HG02943 (cell line): ENCODE results near the gene NAB2.
"Not testable (repeated sequence)": the region's sequence is repeated elsewhere in the genome, so short reads cannot be mapped to it uniquely, and the experiment has no call there.

Experiments
- ATAC-seq: cut with Tn5 transposase; IDR thresholded peaks from one replicate; pipeline ENCODE4 v1.9.1; 2021; ENCODE audit warnings: mild to moderate bottlenecking, low read depth, moderate library complexity; ENCODE audit not compliant: unreplicated experiment

NAB2 gene

GRCh38 chr12:57110104-57111030 lies 21.5 kb downstream of the NAB2 start:
- ATAC-seq, result no peak

DNA sequence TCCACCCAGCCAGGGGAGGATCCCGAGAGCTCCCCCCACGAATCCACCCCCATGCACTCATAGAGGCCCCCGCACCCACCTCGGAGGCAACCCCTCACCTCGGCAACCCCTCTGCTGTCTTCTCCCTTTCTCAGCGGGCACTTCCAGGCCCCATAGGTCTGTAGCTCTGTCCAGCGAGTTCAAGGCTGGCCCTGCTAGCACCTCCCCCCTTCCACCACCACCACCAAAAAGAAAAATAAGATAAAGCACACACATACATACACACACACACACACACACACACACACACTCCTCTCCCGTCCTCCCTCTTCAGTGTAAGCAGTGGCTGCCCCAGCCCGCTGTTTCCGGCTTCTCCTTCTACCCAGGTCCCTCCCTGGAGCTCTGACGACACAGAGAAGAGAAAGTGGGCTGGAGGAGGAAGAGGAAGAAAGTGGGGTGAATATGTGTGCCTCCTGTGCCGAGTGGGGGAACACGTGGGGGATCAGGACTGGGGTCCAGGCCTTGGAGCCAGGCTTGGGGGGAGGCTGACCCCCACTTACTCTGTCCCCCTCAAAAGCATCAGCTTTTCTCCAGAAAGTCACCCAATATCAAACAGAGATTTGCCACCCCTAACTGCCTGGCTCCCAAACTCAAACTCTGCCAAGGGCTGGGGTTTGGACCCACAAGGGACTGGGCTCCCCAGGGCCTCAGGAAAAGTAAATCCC lies 22.3 kb downstream of the NAB2 start, which contains the start of gene STAT6:
TSS of gene STAT6 (minus strand) at position 332 of the 704 bp plus-strand sequence. CDS start 3,084 bp downstream, outside the sequence.
- ATAC-seq, result peak; percentile 64

DNA sequence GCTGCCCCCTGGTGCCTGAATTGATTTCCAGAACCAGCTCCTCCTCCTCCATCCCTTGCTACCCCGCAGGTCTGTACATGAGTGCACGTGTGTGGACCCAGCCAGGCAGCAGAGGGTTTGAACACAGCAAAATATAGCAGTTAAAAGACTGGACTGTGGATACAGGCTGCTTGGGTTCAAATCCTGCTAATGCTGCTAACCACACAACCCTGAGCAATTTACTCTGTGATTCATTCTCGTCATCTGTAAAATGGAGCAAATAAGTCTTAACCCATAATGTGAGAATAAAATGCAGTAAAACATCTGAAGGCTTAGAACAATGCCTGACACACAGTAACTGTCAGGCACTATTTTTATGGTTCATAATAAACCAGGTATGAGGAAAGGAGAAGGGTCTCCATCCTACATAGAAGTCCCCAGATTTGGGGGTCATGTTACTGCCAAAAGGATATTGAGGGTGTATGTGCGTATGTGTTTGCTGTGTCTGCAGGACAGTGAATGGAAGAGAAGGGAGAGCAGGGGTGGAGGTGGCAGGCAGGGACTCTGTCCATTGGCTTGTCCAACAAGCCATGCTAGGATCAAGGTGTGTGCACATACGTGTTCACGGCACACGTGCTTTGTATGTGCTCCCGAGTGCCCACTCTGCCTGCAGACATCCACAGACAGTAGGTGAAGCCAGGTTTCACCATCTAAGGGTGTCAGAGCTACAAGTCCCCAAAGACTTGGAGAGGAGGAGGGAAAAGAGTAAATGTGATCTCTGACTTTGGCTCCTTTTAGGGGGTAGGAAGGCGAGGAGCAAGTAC lies 23.8 kb downstream of the NAB2 start:
- no peak for ATAC-seq

DNA sequence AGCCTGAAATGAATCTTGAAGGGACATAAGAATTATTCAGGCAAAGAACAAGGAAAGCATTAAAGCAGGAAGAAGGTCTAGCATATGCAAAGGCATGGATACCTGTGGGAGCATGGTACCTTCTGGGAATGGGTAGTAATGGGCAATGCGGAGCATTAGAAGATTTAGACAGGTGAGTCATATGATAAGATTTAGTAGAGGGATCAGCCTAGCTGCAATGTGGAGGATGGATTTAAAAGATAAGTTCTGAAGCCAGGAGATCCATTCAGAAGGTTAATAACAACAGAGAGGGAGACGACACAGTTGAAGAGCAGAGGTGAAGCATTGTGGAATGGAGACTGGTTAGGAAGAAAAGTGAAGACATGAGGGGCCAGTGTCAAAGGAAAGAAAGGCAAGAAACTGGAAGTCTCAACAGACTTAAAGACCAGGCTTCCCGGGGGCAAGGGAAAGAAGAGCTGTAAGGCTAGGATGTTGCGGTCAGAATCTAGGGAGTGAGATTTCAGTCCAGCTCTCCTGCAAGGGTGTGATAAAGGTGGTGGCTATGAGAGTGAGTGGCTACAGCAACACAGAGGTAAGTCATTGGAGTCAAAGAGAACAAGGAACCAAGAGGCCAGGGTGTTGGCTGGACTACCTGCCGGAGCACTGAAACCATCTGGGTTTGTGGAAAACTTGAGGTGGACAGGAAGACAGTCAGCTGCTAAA lies 27.8 kb downstream of the NAB2 start:
- no peak for ATAC-seq

DNA sequence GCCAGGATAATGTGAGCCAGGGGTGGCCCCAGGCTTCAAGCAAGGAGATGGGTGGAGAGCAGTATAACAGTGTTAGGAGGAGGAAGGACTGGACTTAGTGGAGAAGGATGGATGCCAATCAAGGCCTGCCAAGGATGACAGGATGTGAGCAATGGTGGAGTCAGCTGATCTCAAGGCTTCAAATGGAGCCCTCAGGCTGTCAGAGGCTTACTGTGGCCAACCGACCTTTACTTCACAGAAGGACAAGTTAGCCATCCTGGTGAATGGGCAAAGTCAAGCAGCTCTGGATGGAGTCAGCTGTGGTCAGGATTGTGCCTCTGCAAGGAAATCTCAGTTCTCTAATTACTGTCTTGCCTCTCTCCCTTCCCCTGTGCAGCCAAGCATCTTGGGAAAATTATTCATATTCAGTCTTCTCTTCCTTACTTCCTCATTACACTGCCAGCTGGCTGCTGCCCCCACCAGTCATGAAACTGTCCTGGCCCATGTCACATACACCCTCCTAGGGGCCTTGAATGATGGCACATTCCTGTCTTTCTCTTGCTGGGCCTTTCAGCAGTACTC lies 29.9 kb downstream of the NAB2 start:
- ATAC-seq, result no peak

DNA sequence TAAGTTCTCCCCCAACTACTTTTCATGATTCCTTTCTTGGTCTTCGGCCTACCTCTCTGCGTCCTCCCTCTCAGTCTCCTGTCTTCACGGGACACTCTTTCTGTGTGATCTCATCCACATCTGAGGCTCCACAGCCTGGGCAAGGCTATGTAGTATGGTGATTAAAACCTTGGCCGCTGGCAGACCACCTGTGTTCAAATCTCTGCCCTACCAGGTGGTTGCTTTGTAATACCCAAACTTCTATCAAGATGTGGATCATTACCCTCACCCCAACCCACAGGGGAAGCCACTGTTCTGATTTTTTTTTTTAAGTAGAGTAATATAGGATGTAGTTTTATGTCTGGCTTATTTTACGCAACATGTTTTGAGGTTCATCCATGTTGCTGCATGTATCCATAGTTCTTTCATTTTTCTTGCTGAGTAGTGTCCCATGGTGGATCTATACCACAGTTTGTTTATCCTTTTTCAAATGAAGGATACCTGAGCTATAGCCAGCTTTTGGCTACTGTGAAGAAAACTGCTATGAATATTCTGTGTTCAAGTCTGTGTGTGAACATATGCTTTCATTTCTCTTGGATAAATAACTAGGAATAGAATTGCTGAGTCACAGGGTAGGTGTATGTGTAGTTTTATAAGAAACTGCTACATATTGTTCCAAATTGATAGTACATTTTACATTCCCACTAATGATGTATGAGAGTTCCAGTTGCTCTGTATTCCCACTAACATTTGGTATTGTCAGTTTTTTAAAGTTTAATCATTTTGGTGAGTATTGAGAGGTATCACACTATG lies 30.6 kb downstream of the NAB2 start:
- no peak for ATAC-seq

DNA sequence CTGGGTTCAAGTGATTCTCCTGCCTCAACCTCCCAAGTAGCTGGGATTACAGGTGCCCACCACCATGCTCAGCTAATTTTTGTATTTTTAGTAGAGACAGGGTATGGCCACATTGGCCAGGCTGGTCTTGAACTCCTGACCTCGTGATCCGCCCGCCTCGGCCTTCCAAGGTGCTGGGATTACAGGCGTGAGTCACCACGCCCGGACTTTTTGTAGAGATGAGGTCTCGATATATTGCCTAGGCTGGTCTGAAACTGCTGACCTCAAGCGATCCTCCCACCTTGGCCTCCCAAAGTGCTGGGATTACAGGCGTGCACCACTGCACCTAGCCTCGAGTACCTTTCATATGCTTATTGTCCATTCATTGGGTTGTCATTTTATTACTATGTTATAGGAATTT lies 31.8 kb downstream of the NAB2 start:
- ATAC-seq, result not testable (repeated sequence)

GRCh38 chr12:57123813-57124212 lies 34.9 kb downstream of the NAB2 start:
- ATAC-seq, result no peak

DNA sequence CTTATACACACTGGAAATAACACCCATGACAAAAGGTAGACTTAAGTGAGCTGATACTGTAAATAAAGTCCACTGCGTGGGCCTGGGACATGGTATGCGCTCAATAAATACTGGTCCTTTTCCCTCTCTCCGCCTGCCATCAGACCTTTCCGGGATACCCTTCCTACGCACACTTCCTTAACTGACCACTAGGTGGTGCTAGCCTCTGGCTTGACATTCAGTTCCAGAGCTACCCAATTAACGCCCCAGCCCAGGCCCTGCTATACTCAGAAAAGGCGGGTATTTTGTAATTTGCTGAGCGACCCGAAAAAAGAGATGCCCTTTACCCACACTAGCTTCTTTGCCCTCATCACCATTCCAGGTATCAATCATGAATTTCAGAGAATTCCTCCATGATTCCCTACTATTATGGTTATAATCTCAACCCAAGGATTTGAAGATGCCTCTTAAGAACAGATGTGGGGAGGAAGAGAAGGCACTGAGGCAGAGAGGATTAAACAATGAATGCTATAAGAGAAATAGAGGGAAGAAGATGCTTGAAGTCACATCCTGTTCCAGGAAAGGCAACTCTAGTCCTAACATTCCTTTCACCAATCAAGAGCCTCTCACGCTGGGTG lies 35.5 kb downstream of the NAB2 start:
- no peak for ATAC-seq

DNA sequence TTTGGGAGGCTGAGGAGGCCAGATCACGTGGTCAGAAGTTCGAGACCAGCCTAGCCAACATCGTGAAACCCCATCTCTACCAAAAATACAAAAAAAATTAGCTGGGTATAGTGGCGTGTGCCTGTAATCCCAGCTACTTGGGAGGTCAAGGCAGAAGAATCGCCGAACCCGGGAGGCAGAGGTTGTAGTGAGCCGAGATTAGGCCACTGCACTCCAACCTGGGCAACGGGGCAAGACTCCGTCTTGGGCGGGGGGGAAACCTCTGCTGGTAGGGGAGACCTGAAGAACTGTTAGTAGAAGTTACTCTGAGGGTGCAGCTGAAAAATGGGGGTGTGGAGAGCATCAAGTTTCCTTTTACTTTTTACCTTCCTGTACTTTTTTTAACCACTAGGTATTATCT lies 37.1 kb downstream of the NAB2 start:
- no peak for ATAC-seq

DNA sequence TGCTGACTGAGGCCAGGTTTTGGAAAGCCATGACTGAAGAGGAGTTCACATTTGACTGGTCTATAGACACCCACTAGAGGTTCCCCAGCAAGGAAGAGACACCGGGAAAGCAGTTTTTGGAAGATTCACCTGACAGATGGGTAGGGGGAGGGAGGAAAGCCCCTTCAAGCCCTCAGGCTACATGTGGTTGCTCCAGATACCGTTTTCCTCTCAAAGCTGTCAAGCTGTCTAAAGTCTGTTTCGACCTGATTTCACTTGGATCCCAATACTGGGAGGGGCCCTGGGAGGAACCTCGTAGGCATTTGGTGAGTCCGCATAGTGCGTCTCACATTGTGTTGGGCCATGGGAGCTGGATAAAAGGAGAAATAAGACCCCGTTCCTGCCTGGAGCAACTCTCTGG lies 37.6 kb downstream of the NAB2 start:
- no peak for ATAC-seq

DNA sequence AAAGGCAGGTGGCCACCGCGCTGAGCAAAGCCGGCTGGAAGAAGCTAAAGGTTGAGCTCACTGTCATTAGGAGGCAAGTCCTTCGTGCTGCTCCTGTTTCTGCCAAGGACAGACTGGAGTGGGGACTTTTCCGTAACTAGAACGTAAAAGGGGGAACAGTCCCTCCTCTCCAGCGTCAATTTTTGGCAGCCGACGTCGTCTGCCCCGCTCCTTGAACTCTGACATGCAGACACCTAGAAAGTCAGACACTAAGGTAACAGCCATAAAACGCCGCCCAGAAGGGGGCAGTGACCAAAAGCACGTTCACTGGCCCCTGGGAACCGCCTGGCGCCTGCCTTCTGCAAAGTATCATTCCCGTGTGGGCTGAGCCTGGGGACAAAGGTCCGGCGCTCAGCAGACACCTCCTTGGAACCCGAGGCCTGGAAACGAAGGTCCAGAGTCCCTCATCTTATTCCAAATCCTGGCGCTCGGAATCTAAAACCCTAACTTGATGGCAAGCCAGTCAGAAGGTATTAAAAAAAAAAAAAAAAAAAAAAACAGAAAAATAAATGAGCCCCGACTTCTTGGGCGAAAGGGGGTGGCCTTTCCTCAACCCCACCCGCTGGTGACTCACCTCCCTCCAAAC lies 38.3 kb downstream of the NAB2 start:
- ATAC-seq, result no peak

- ATAC-seq, result no peak
Observed at GRCh38 chr12:57127726-57128518, 39.0 kb downstream of the NAB2 start, which contains the start of gene LRP1. TSS of gene LRP1 (plus strand) at chr12:57128483. CDS start at chr12:57128965, 482 bp downstream.

DNA sequence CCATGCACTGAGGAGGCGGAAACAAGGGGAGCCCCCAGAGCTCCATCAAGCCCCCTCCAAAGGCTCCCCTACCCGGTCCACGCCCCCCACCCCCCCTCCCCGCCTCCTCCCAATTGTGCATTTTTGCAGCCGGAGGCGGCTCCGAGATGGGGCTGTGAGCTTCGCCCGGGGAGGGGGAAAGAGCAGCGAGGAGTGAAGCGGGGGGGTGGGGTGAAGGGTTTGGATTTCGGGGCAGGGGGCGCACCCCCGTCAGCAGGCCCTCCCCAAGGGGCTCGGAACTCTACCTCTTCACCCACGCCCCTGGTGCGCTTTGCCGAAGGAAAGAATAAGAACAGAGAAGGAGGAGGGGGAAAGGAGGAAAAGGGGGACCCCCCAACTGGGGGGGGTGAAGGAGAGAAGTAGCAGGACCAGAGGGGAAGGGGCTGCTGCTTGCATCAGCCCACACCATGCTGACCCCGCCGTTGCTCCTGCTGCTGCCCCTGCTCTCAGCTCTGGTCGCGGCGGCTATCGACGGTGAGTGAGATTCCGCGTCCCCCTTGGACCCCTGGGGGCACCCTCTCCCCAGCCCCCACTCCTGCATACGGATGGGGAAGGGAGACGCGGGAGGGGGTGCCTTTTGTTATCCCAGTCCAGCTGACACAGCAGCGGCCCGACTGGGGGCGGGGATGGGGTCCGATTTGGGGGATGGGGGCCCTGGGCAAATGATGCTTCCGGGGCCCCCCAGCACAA lies 39.8 kb downstream of the NAB2 start:
- ATAC-seq, result no peak

GRCh38 chr12:57129321-57129842 lies 40.5 kb downstream of the NAB2 start:
- no peak for ATAC-seq

- no peak for ATAC-seq
Observed at GRCh38 chr12:57129889-57130288, 41.0 kb downstream of the NAB2 start.
